Measurements from ENCODE around the gene PTPRT. TPM values are rescaled to one million over a fixed set of nuclear protein-coding genes. Genes with fewer than 3 reads are reported as not detected.

PTPRT gene
- total RNA-seq, 4 donors from 2014 or later: 0.04 TPM; not detected in 3

DNA sequence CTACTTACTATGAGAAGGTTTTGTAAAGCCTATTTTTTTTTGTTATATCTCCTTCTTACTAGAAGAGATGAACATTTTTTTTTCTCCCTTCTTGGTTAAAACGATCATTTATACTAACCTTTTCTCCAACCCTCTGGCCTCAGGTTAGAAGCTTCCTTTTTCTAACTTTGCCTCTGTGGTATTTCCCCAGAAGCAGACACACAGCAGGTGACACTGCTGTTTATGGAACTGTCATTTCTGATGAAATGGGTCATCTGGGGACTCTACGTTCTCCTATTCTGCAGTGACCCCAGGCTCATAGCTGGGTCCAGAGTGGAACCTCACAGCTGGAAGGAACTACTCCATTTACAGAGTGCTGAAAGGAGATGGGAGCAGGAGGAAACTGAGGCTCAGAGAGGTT, 825.3 kb downstream of the PTPRT start:
- H3K27ac ChIP-seq: no peak overlapping the region
- TF ChIP-seq CTCF (IDR thresholded peaks at IDR 0.05) (no peak), POLR2A (IDR thresholded peaks at IDR 0.05) (no peak), POLR2AphosphoS5 (IDR thresholded peaks at IDR 0.05) (no peak), EP300 (IDR thresholded peaks at IDR 0.05) (no peak)
- no peak for ATAC-seq
- WGBS, 2 donors (ENCODE audit: low coverage in 1 of 2): 13 to 30% methylated on average over 1 of the region's 2 CpGs
- no peaks in the 10 kb centered on the region for H3K36me3 ChIP-seq
- H3K4me3 ChIP-seq: no peak overlapping the region
- H3K27me3 ChIP-seq: peaks cover 16% of the 10 kb centered on the region
- no peaks in the 10 kb centered on the region for H3K4me1 ChIP-seq
- H3K9me3 ChIP-seq: no peaks in the 10 kb centered on the region

DNA sequence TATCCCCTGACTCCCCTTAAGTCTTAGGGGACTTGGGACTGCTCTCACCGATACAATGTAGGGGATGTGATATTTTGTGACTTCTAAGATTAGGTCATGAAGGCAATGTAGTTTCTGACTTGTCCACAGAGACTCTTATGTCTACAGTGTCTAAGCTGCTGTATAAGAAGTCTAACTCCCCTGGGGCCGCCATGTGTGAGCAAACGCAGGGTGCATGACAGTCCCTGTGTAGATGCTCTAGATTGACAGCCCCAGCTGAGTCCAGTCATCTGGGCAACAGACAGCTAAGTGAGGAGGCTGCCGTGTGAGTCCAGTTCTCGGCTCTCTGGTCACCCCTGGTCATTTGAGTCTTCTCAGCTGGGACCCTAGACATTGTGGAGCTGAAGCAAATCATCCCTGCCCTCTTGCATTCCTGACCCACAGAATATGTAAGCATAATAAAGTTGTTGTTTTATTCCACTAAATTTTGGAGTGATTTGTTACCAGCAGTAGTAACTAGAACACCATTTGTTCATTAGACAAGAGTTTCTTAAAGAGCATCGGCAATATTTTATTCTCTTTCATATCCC, 828.2 kb downstream of the PTPRT start:
- Histone ChIP-seq H3K27ac (no peak overlapping the region), H3K9me3 (no peaks in the 10 kb centered on the region), H3K4me3 (no peak overlapping the region), H3K27me3 (peaks cover 5% of the 10 kb centered on the region), H3K4me1 (no peaks in the 10 kb centered on the region), H3K36me3 (no peaks in the 10 kb centered on the region)
- ATAC-seq: no peak
- TF ChIP-seq POLR2A (IDR thresholded peaks at IDR 0.05): no peak
- no peak for TF ChIP-seq POLR2AphosphoS5 (IDR thresholded peaks at IDR 0.05)
- WGBS, 2 donors (ENCODE audit: low coverage in 1 of 2): 53 to 67% methylated on average over 2 to 5 of the region's 6 CpGs

DNA sequence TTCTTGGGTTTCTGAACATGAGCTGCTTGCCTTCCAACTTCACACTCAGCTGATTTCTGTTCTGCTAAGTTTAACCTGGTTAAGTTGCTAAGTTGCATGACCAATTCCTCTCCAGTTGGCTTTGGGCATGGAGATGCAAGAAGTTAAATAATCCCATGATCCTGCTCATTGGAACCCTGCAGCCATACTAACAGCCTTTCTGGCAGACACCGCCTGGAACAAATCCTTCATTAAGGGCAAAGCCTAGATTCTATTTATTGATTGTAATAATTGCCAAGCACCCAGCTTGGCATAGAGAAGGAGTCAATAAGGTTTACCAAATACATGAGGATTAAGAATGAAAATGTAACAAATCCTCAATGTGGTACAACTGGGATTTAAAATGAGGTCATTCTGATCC, 829.1 kb downstream of the PTPRT start:
- no peaks in the 10 kb centered on the region for H3K9me3 ChIP-seq
- peaks cover 5% of the 10 kb centered on the region for H3K27me3 ChIP-seq
- H3K4me1 ChIP-seq: no peaks in the 10 kb centered on the region
- 100% methylated on average over 1 of the region's 1 CpG; no CpG with 5 or more reads in 1 of the 2 donors for WGBS, 2 donors (ENCODE audit: low coverage in 1 of 2)
- no peak for ATAC-seq
- no peaks in the 10 kb centered on the region for H3K36me3 ChIP-seq
- H3K27ac ChIP-seq: no peak overlapping the region
- TF ChIP-seq EP300 (IDR thresholded peaks at IDR 0.05): no peak
- no peak for TF ChIP-seq POLR2AphosphoS5 (IDR thresholded peaks at IDR 0.05)
- no peak for TF ChIP-seq CTCF (IDR thresholded peaks at IDR 0.05)
- TF ChIP-seq POLR2A (IDR thresholded peaks at IDR 0.05): no peak
- H3K4me3 ChIP-seq: no peak overlapping the region

- TF ChIP-seq POLR2AphosphoS5 (IDR thresholded peaks at IDR 0.05): no peak
- TF ChIP-seq CTCF (IDR thresholded peaks at IDR 0.05): no peak
- TF ChIP-seq EP300 (IDR thresholded peaks at IDR 0.05): no peak
- TF ChIP-seq POLR2A (IDR thresholded peaks at IDR 0.05): no peak
- no peak for ATAC-seq
- WGBS, 2 donors (ENCODE audit: low coverage in 1 of 2): 70 to 80% methylated on average over 2 of the region's 10 CpGs
Observed at GRCh38 chr20:42359617-42360016, 830.1 kb downstream of the PTPRT start.

GRCh38 chr20:42352096-42352495, 837.6 kb downstream of the PTPRT start:
- 66 to 67% methylated on average over 1 to 3 of the region's 6 CpGs for WGBS, 2 donors (ENCODE audit: low coverage in 1 of 2)
- no peak overlapping the region for H3K4me3 ChIP-seq
- no peak for ATAC-seq
- no peak overlapping the region for H3K27ac ChIP-seq
- no peaks in the 10 kb centered on the region for H3K4me1 ChIP-seq
- H3K36me3 ChIP-seq: no peaks in the 10 kb centered on the region
- TF ChIP-seq CTCF (IDR thresholded peaks at IDR 0.05) (no peak), POLR2A (IDR thresholded peaks at IDR 0.05) (no peak), EP300 (IDR thresholded peaks at IDR 0.05) (no peak), POLR2AphosphoS5 (IDR thresholded peaks at IDR 0.05) (no peak)
- H3K9me3 ChIP-seq: no peaks in the 10 kb centered on the region
- peaks cover 5% of the 10 kb centered on the region for H3K27me3 ChIP-seq

More at GRCh38 chr20:42359617-42360016, 830.1 kb downstream of the PTPRT start:
- H3K36me3 ChIP-seq: no peaks in the 10 kb centered on the region
- no peaks in the 10 kb centered on the region for H3K4me1 ChIP-seq
- no peak overlapping the region for H3K27ac ChIP-seq
- no peak overlapping the region for H3K4me3 ChIP-seq
- peaks cover 5% of the 10 kb centered on the region for H3K27me3 ChIP-seq
- no peaks in the 10 kb centered on the region for H3K9me3 ChIP-seq

All from gastroesophageal sphincter (tissue), 4 donors.